GM23338 (cell line): ENCODE data around the gene PACS2. TPM values are rescaled to one million over a fixed set of nuclear protein-coding genes. Genes with fewer than 3 reads are reported as not detected.

Experiments used
- ATAC-seq: fragments of 200-7000 bp; cut with Tn5 transposase; 3 replicates; pipeline ENCODE4 v1.9.1; 2020
- DNase-seq: peaks from one replicate; pipeline ENCODE4 v3.0.0-alpha.2; 2015; ENCODE audit warnings: low spot score
- H2AFZ ChIP-seq: fragments of 200-600 bp; sonication (generic); 2 replicates; pipeline ENCODE4 v1.8.0; 2016; ENCODE audit warnings: antibody characterized with exemption, mild to moderate bottlenecking, moderate library complexity
- H3F3A ChIP-seq: fragments of 200-600 bp; sonication (generic); replicated peaks from 2 replicates; pipeline ENCODE4 v1.8.0; 2017; ENCODE audit warnings: antibody characterized with exemption, mixed run types, low read depth
- H3K27ac ChIP-seq: fragments of 200-600 bp; sonication (generic); 2 replicates; pipeline ENCODE4 v1.6.1; 2016; ENCODE audit warnings: low read depth
- H3K27me3 ChIP-seq: fragments of 200-600 bp; sonication (generic); 2 replicates; pipeline ENCODE4 v1.8.0; 2016; ENCODE audit warnings: mild to moderate bottlenecking, mixed run types, moderate library complexity; ENCODE audit not compliant: insufficient read depth
- H3K36me3 ChIP-seq: fragments of 200-600 bp; sonication (generic); 2 replicates; pipeline ENCODE4 v1.8.0; 2016; ENCODE audit warnings: mild to moderate bottlenecking; ENCODE audit not compliant: insufficient read depth
- H3K4me1 ChIP-seq: fragments of 200-600 bp; sonication (generic); 2 replicates; pipeline ENCODE4 v1.8.0; 2016; ENCODE audit warnings: mild to moderate bottlenecking, moderate library complexity; ENCODE audit not compliant: insufficient read depth
- H3K4me2 ChIP-seq: fragments of 200-600 bp; sonication (generic); 2 replicates; pipeline ENCODE4 v1.7.1; 2017; ENCODE audit warnings: mixed run types
- H3K4me3 ChIP-seq: fragments of 200-600 bp; sonication (generic); 2 replicates; pipeline ENCODE4 v1.6.1; 2016; ENCODE audit warnings: mixed run types
- H3K79me2 ChIP-seq: fragments of 200-600 bp; sonication (generic); replicated peaks from 2 replicates; pipeline ENCODE4 v1.8.0; 2017; ENCODE audit warnings: mild to moderate bottlenecking; ENCODE audit not compliant: insufficient read depth
- H3K9me2 ChIP-seq: fragments of 200-600 bp; sonication (generic); 2 replicates; pipeline ENCODE4 v1.8.0; 2017; ENCODE audit not compliant: insufficient read depth
- H4K20me1 ChIP-seq: fragments of 200-600 bp; sonication (generic); replicated peaks from 2 replicates; pipeline ENCODE4 v1.8.0; 2017; ENCODE audit warnings: mild to moderate bottlenecking; ENCODE audit not compliant: insufficient read depth
- H3K27ac Mint-ChIP-seq: 2 replicates; pipeline ENCODE4 v1.8.0; 2020; ENCODE audit warnings: inconsistent platforms, mild to moderate bottlenecking, moderate library complexity, mixed read lengths
- H3K27me3 Mint-ChIP-seq: 3 replicates; pipeline ENCODE4 v1.8.0; 2022; ENCODE audit warnings: low read depth, mild to moderate bottlenecking, moderate library complexity, mixed read lengths, inconsistent platforms; ENCODE audit not compliant: insufficient read depth, poor library complexity
- H3K36me3 Mint-ChIP-seq: 3 replicates; pipeline ENCODE4 v1.8.0; 2021; ENCODE audit warnings: low read depth, mild to moderate bottlenecking, inconsistent platforms, moderate library complexity, mixed read lengths
- H3K4me1 Mint-ChIP-seq: 3 replicates; pipeline ENCODE4 v1.8.0; 2020; ENCODE audit warnings: mild to moderate bottlenecking, inconsistent platforms, mixed read lengths
- H3K4me3 Mint-ChIP-seq: 3 replicates; pipeline ENCODE4 v1.8.0; 2021; ENCODE audit warnings: moderate library complexity, mild to moderate bottlenecking, inconsistent platforms, mixed read lengths
- H3K9me3 Mint-ChIP-seq: 3 replicates; pipeline ENCODE4 v1.8.0; 2020; ENCODE audit warnings: moderate library complexity, mild to moderate bottlenecking, inconsistent platforms, mixed read lengths
- CREB1 ChIP-seq: fragments of 250-450 bp; sonication (Bioruptor Pico); IDR thresholded peaks from 2 replicates; pipeline ENCODE4 v1.5.0; 2020; ENCODE audit warnings: low read depth, mild to moderate bottlenecking, moderate library complexity
- CTCF ChIP-seq, 2 experiments: fragments of 200-600 bp in 1 of 2; sonication (generic) in 1 of 2; conservative IDR thresholded peaks; 2 replicates each; pipeline versions ENCODE4 v1.5.1 to v1.6.1; 2016 to 2017; ENCODE audit warnings: antibody characterized with exemption in 2 of 2, low read depth in 2 of 2, mild to moderate bottlenecking in 2 of 2, moderate library complexity in 1 of 2
- ETS1 ChIP-seq: IDR thresholded peaks from 2 replicates; pipeline ENCODE4 v1.6.1; 2016; ENCODE audit warnings: antibody characterized with exemption
- EZH2 ChIP-seq: fragments of 200-600 bp; sonication (generic); IDR thresholded peaks from one replicate; pipeline ENCODE4 v1.8.0; 2017; ENCODE audit warnings: antibody characterized with exemption, mild to moderate bottlenecking, low read depth; ENCODE audit not compliant: unreplicated experiment
- EZH2phosphoT487 ChIP-seq: fragments of 200-600 bp; sonication (generic); IDR thresholded peaks from one replicate; pipeline ENCODE4 v1.8.1; 2018; ENCODE audit warnings: antibody characterized with exemption; ENCODE audit not compliant: unreplicated experiment
- JUNB ChIP-seq: IDR thresholded peaks from one replicate; pipeline ENCODE4 v1.6.1; 2016; ENCODE audit warnings: antibody characterized with exemption; ENCODE audit not compliant: unreplicated experiment
- NANOG ChIP-seq: IDR thresholded peaks from 2 replicates; pipeline ENCODE4 v1.6.1; 2016; ENCODE audit warnings: antibody characterized with exemption, borderline replicate concordance
- POLR2AphosphoS5 ChIP-seq: IDR thresholded peaks from 2 replicates; pipeline ENCODE4 v1.6.1; 2016; ENCODE audit warnings: antibody characterized with exemption, low read depth
- REST ChIP-seq: IDR thresholded peaks from one replicate; pipeline ENCODE4 v1.6.1; 2018; ENCODE audit warnings: antibody characterized with exemption; ENCODE audit not compliant: unreplicated experiment
- STAT1 ChIP-seq: IDR thresholded peaks from one replicate; pipeline ENCODE4 v1.6.1; 2016; ENCODE audit warnings: antibody characterized with exemption; ENCODE audit not compliant: unreplicated experiment
- ZNF114 ChIP-seq: fragments of 250-450 bp; sonication (Bioruptor Pico); IDR thresholded peaks from 2 replicates; pipeline ENCODE4 v1.5.0; 2020; ENCODE audit warnings: mild to moderate bottlenecking, moderate library complexity
- ZNF331 ChIP-seq: fragments of 250-450 bp; sonication (Bioruptor Pico); IDR thresholded peaks from 2 replicates; pipeline ENCODE4 v1.5.0; 2020; ENCODE audit warnings: low read depth, mild to moderate bottlenecking, moderate library complexity
- ZNF462 ChIP-seq: fragments of 250-450 bp; sonication (Bioruptor Pico); IDR thresholded peaks from 2 replicates; pipeline ENCODE4 v1.5.0; 2020; ENCODE audit warnings: mild to moderate bottlenecking, moderate library complexity
- polyA plus RNA-seq: library from polyadenylated mRNA; unstranded; fragments of >200 nt; fragmentation: Nextera tagmentation; extraction: Ambion mirVana; gene quantifications from 2 replicates; pipeline ENCODE4 v1.2.1, GENCODE V29; 2016
- total RNA-seq: library from RNA; depleted of rRNA; stranded (reverse); fragments of >200 nt; shearing (Covaris generic); gene quantifications from 2 replicates; pipeline ENCODE4 v1.2.3, GENCODE V29; 2014

The PACS2 gene
- total and polyA plus RNA-seq, 2 experiments from 2014 or later = 22.5 to 79.0 TPM

GRCh38 chr14:105398044-105398725 is 83.6 kb downstream of the PACS2 start, which contains the start of gene TEX22:
Gene TEX22 (plus strand): TSS chr14:105398538. CDS start chr14:105399341, 803 bp downstream.
- Histone ChIP-seq H3K27ac (no peak within 1 kb of the TSS), H3K4me2 (peak within 1 kb of the TSS; percentile 78), H3K79me2 (no peaks in the 10 kb centered on the region), H3K36me3 (peaks cover 12% of the 10 kb centered on the region; the same call in 1 of the 2 replicates), H3K4me3 (peak within 1 kb of the TSS; percentile 60), H3K9me2 (peaks cover 11% of the 10 kb centered on the region), H3K27me3 (0 out of 2 replicates have a peak, but pooled peaks cover 2% of the 10 kb centered on the region), H2AFZ (0 out of 2 replicates have a peak within 1 kb of the TSS, but pooled peaks have one; percentile 52), H3F3A (peaks cover 3% of the 10 kb centered on the region; the same call in 1 of the 2 replicates), H4K20me1 (no peaks in the 10 kb centered on the region), H3K4me1 (no peaks in the 10 kb centered on the region; the same call in 1 of the 2 replicates)
- peaks cover 54% of the 10 kb centered on the region for H3K9me3 Mint-ChIP-seq
- no peaks in the 10 kb centered on the region; the same call in 2 of the 3 replicates for H3K4me1 Mint-ChIP-seq
- DNase-seq (peak; percentile 91), ATAC-seq (peak; percentile 88)
- H3K4me3 Mint-ChIP-seq = peak within 1 kb of the TSS; percentile 65
- H3K27ac Mint-ChIP-seq = no peak within 1 kb of the TSS; the same call in 1 of the 2 replicates
- H3K27me3 Mint-ChIP-seq = peaks cover 28% of the 10 kb centered on the region
- H3K36me3 Mint-ChIP-seq = peaks cover 46% of the 10 kb centered on the region
- no peak for TF ChIP-seq STAT1
- no peak for TF ChIP-seq ETS1
- TF ChIP-seq REST = no peak
- TF ChIP-seq ZNF114 (CRISPR knock-in tag) = no peak
- TF ChIP-seq CREB1 (CRISPR knock-in tag) = peak; percentile 50; the same call in 1 of the 2 replicates
- peak; percentile 66 for TF ChIP-seq POLR2AphosphoS5
- no peak for TF ChIP-seq EZH2phosphoT487
- no peak for TF ChIP-seq EZH2
- no peak for TF ChIP-seq NANOG
- TF ChIP-seq CTCF (conservative IDR thresholded peaks at IDR 0.05; ENCODE audit: low read depth in 2 of 2) = no peak; a peak in 1 of 4 replicates
- no peak for TF ChIP-seq JUNB
- no peak for TF ChIP-seq ZNF462 (CRISPR knock-in tag)
- no peak for TF ChIP-seq ZNF331 (CRISPR knock-in tag)
